Stimulated activated CD8-positive, alpha-beta memory T cell treated with anti-CD3 and anti-CD28 coated beads, Interleukin-7, amount 100 ng/mL, for 24 hours (primary cell): Measurements from ENCODE around the gene SHOC2.

Source experiments
- DNase-seq: peaks from one replicate; pipeline ENCODE4 v3.0.0-alpha.2; 2020; ENCODE audit warnings: low read depth

SHOC2 gene

GRCh38 chr10:110985497-110986275 lies 66.3 kb downstream of the SHOC2 start:
- no peak for DNase-seq

DNA sequence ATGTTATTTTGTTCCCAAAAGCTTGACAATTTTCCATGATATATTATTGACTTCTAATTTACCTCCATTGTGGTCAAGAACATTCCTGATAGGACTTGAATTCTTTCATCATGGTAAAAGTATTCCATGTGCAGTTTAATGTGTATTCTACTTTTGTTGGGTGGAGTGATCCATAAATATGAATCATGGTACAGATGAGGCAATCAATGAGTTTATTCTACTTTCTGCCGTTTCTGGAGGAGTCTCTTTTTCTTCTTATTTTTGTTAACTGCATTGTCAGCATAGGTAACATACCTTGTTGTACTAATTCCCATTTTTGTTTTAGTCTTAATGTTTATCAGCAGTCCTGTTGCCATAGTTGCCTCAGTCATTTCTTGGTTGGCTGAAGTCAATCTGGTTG lies 69.6 kb downstream of the SHOC2 start:
- no peak for DNase-seq

DNA sequence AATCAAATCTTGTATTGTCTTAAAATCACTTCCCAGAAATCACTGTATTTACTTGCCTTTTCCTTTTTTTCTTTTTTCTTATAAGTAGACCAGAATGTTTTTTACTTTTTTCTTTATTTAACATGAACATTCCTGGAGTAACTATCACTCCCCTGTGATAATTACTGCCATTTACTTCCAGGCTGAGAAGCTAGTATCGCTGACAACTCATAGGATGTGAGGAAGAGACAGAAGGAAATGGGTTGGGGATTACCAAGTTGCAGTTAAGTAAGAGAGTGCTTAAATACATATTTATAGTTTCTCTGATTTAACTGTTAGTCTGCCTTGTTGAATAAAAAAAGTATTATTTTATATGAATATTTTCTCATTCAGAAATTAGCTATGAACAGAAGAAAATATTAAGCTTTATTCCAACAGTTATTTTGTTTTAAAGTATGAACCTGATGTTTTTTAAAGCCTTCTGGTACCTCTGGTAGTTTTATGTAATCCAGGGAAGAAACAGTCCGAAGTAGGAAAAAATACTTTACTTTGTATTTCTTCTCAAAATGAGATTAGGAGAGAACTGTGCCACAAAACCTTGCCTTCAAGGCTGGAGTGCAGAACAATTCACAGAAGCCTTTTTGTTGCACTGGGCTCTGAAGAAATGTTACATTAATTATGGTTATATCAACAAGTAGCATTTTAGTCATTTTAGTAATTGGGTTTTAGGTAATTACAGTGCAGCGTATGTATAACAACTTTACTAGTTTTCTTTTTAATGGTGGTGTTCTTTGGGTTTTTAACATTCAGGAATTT lies 72.8 kb downstream of the SHOC2 start:
- DNase-seq = no peak

DNA sequence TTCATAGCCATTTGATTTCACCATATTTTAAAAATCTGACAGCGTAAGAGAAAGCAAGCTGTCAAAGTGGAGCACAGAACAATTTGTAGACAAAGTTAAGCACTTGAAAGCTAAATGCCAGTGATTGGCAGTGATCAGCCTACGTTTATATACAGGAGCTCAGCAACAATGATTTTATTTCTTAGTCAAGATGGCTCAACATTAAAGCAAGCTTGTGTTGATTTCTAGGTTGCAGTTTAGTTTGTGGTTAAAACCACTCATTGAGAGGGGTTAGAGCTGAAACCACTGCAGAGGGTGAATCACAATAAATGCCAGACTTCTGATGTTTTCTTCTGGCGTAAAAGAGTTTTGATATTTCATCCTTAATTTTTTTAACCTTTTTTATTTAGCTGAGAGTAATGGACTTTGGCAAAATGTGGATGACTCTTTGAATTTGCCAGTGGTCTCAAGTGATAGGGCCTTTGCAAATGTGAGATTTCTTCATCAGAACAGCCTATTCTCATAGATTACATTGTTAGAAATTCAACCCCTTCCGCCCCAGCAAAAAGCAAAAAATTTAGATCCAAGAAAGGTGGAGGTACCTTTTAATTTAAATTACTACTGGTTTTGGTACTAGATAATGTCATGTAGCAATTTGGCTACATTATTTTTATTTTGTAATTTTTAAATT lies 73.8 kb downstream of the SHOC2 start:
- DNase-seq = no peak

DNA sequence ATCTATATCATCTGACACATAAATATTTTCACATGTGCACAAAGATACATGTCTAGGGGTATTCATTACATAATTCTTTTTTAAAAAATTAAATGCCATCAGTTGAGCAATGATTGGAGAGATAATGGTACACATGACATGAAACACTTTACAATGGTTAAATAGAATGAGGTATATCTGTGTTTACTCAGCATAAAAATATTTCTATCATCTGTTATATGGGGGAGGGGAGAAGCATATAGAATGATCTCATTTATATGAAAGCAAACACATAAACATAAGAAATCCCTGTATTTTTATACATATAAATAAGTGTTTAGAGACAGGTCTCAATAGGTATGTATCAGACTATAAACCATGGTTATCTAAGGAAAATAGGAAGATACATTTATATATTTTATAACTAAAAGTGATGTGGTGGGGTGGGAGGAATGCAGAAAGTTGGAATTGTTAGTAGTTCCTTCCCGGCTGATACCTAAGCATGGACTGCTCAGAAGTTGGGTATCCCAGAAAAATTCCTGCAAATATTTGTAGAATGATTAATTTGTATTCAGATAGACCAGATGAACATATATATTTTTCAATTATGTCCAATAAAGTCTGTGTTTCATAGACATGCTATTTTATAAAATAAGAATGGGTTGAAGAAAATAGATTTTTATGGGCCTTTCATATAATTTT lies 75.1 kb downstream of the SHOC2 start:
- no peak for DNase-seq

DNA sequence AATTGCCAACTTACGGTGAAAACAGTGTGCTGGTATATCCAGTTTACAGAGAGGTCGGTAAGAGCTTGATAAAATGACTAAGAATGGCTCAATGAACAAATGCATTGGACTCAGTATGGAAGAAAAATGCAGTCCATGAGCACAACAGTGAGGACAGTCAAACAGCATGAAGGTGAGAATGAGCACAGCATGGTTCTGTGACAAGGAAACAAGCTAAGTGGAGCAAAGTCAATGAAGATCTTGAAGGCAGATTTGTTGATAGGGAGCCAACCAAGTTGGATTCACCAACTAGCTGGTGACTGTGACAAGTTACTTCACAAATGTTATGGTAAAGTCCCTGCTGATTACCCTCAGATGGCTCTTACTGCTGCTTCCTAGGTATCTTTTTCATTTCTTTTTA lies 75.9 kb downstream of the SHOC2 start:
- DNase-seq = no peak

DNA sequence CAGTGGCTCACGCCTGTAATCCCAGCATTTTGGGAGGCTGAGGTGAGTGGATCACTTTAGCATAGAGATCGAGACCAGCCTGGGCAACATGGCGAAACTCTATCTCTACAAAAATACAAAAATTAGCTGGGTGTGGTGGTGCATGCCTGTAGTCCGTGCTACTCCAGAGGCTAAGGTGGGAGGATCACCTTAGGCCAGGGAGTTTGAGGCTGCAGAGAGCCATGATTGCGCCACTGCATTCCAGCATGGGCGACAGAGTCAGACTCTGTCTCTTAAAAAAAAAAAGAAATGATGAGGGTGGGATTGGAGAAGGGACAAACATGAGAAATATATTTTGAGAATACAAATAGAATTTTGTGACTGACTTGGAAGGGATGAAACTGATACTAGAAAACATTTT lies 76.9 kb downstream of the SHOC2 start:
- DNase-seq = no peak

DNA sequence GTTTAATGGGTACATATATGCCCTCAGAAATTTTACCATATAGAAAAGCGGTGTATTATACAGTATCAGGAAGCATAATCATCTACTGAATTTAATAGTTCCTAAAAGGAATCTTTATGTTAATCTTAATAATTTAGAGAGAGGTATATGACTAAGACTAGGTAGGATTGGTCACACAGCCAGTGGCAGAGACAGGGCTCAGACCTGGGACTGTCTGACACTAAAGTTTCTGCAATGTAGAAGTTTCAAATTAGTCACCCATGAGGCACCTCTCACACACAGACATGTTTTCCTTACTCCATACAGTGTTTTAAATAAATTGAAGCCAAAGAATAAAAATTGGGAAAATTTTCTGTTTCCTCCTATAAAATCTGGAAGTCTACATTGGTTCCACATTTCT lies 84.6 kb downstream of the SHOC2 start:
- DNase-seq = no peak

DNA sequence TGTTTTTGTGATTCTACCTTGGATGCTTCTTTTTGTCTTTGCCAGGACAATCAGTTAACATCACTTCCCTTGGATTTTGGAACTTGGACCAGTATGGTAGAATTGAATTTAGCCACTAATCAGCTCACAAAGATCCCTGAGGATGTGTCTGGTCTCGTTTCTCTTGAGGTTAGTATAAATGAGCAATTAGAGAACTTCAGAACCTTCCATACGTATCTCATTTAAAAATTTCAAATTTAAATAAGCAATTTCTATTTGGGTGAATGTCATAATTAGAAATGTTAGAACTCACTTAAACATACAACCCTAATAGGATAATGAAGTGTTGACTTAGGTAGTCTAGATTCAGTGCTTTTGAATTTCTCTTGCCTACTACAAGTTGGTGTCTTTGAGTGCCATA lies 88.1 kb downstream of the SHOC2 start:
- no peak for DNase-seq

DNA sequence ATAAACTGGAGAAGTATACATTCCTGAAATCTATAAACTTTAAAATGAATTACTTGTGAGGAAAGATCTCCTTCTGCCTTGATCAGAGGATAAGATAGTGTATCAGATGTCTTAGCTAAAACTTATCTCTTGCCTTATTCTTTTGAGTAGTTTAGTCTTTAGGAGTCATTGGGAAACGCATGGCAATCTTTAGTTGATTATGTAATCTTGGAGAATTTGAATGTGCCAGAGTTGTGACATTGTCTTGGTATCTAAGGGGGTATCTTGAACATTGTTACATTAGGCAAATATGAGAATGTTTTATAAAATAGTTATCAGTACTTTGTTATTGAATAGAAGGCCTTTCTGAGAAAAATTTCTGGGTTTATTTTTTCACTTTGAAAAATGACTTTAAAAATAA lies 95.8 kb downstream of the SHOC2 start:
- DNase-seq = no peak

DNA sequence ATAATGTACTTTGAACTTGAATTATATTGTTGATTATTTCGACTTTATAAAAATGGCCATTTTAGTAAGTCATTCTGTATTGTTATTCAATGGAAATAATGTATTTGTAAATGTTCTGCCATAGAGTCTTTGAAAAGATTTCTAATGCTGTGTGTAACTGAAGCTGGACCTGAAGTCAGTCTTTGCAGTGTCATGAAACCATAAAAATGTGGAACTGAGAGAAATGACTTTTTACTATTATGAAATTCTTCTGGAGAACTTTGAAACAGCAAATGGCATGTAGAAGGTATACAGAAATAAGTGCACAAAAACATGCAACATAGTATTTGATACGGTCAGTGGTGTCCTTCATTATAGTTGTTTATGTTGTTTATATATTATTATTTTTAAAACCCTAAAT lies 97.7 kb downstream of the SHOC2 start:
- DNase-seq = no peak

DNA sequence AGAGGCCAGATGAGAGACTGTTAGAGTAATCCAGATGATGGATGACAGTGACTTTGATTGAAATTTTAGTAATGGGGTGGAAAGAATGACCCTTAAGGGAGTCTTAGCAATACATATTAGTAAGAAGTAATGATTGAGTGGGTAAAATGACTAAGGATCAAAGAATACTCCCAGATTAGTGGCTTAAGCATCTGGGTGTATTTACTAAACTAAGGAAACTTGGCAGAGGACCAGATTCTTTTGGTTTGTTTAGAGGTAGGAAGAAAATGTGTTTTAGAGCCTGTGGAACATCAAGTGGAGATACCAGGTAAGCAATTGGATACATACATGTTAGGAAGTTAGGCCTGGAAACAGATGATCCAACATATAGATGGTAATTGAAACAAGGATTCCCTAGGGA lies 98.6 kb downstream of the SHOC2 start:
- no peak for DNase-seq

- no peak for DNase-seq
Observed at GRCh38 chr10:111023060-111023459, 103.7 kb downstream of the SHOC2 start.

DNA sequence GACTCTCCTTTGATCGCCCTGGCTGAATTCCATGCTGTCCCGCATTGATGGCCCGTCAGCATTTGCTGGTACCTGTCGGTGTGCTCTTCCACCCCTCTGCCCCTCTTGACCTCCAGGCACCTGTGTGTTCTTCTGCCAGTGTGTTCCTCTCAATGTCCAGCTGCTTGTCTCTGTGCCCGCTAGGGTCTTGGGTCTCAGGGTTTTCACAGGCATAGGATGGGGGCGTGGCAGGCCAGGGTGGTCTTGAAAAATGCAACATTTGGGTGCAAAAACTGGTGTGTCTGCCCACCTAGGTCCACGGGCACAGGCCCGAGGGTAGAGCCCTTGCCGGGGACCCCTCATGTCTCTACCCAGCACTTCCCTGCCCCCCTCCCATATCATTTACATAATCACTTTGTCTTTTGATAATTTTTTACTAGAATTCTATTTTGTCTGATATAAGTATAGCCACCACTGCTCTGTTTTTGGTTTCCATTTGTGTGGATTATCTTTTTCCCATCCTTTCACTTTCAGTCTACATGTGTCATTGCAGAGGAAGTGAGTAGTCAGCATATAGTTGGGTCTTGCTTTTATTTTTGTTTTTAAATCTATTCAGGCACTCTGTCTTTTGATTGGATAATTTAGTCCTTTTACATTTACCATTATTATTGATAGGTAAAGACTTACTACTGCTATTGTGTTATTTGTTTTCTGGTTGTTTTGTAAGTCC lies 110.8 kb downstream of the SHOC2 start:
- DNase-seq = no peak

DNA sequence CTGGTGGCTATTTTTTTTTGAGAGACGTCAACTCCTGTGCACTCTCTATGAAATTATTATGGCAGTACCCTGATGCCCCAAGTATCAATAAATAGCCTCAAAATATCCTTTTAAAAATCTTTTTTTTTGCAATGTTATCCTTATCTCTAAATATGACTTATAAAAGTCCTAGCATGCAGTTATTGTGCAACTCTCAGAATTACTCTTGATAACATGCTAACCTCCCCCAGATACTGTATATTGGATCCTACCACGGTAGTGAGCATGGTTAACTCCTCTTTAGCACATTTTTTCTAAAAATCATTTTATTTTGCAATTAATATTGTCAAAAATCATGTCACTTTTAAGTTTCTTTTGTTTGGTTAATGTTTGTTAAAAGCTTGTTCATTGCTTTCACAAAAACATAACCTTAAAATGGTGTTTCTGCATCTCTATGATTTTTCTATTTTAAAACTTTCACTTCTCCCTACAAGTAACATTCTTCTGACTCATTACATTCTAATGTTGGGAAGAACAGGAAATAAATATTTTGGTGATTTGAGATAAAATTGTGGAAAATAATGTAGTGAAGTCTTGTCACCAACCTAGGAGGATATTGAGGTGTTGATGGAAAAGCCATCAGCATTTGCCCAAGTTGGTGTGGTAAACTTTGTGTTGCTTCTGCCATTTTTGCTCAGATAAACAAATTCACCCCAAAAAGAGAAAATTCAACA lies 115.3 kb downstream of the SHOC2 start:
- no peak for DNase-seq

- DNase-seq = no peak
Observed at GRCh38 chr10:111035542-111035941, 116.1 kb downstream of the SHOC2 start.

GRCh38 chr10:111037858-111038257 lies 118.5 kb downstream of the SHOC2 start:
- no peak for DNase-seq

GRCh38 chr10:111039522-111039921 lies 120.1 kb downstream of the SHOC2 start:
- no peak for DNase-seq

DNA sequence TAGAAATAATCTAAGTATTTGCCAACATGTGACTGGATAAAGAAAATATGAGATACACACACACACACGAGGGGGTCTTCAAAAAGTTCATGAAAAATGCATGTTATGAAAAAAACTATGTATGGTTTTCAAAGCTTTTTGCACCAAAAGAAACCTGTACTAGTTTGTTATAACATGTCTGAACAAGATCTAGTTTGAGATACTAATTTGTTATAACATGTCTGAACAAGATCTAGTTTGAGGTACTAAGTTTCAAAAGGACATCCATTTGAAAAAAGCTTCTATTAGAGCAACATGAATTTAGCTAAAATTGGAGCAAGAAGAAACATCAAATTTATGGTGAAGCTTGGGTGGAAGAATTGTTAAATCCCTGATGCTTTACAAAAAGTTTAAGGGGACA lies 137.6 kb downstream of the SHOC2 start:
- DNase-seq = no peak
